Measurements from ENCODE around the gene ESPN.

ESPN gene

GRCh38 chr1:6386371-6386949, 38.1 kb upstream of the ESPN start (continued):
- peak; percentile 25; the same call in 1 of the 2 replicates for TF ChIP-seq PRDM10 (tag by site-specific recombination; IDR thresholded peaks at IDR 0.05)
- peak; percentile 65 for TF ChIP-seq ZBTB44 (tag by site-specific recombination; IDR thresholded peaks at IDR 0.05)
- TF ChIP-seq GLIS1 (tag by site-specific recombination; IDR thresholded peaks at IDR 0.05) = peak; percentile 91
- TF ChIP-seq INSM2 (tag by site-specific recombination; IDR thresholded peaks at IDR 0.05) = peak; percentile 79
- TF ChIP-seq ZNF426 (tag by site-specific recombination; IDR thresholded peaks at IDR 0.05) = no peak
- TF ChIP-seq IKZF3 (tag by site-specific recombination; IDR thresholded peaks at IDR 0.05) = peak; percentile 83
- no peak for TF ChIP-seq ZBTB49 (tag by site-specific recombination; IDR thresholded peaks at IDR 0.05; ENCODE audit: low read depth)
- no peak for TF ChIP-seq KLF1 (tag by site-specific recombination; IDR thresholded peaks at IDR 0.05)
- TF ChIP-seq PATZ1 (tag by site-specific recombination; IDR thresholded peaks at IDR 0.05) = peak; percentile 52; the same call in 1 of the 2 replicates

GRCh38 chr1:6389971-6390370, 34.6 kb upstream of the ESPN start:
- ChIA-PET POLR2A (no interaction called here), CTCF (interaction anchor here (1.0 kb wide), 1 partner anchor 38 kb away, joined by 3 read pairs; no protein-coding TSS in a partner anchor)
- no peak overlapping the region for H3K27ac ChIP-seq (ENCODE audit: extremely low read depth, low read depth, low read length)
- no peak for TF ChIP-seq ZNF391 (tag by site-specific recombination; IDR thresholded peaks at IDR 0.05; ENCODE audit: borderline replicate concordance, low read depth)
- no peak for TF ChIP-seq TCF7L2 (IDR thresholded peaks at IDR 0.05; ENCODE audit: borderline replicate concordance, low read depth, low read length)
- TF ChIP-seq KLF10 (tag by site-specific recombination; IDR thresholded peaks at IDR 0.05) = no peak
- no peak for TF ChIP-seq ZNF24 (tag by site-specific recombination; IDR thresholded peaks at IDR 0.05)
- H3K4me1 ChIP-seq (ENCODE audit: control insufficient read depth, insufficient read depth, low read length) = peaks cover 23% of the 10 kb centered on the region
- no peak overlapping the region for H3K4me3 ChIP-seq (ENCODE audit: low read depth, low read length)
- peaks cover 0 to 10% of the 10 kb centered on the region in 2 experiments; a peak in 2 of 3 replicates for H3K36me3 ChIP-seq (ENCODE audit: control insufficient read depth in 2 of 2, insufficient read depth in 1 of 2, low read length in 2 of 2)
- H3K9me3 ChIP-seq (ENCODE audit: control insufficient read depth, insufficient read depth, low read depth, low read length) = no peaks in the 10 kb centered on the region
